Glutamatergic neuron (in vitro differentiated cells): ENCODE measurements around the gene PLEKHA6. TPM values are rescaled to one million over a fixed set of nuclear protein-coding genes. Genes with fewer than 3 reads are reported as not detected.

Experiments
- DNase-seq: peaks from one replicate; pipeline ENCODE4 v3.0.0; 2022
- H3K27ac Mint-ChIP-seq: one replicate; pipeline ENCODE4 v1.8.0; 2020; ENCODE audit warnings: mild to moderate bottlenecking, mixed read lengths, inconsistent platforms; ENCODE audit not compliant: unreplicated experiment
- H3K27me3 Mint-ChIP-seq: one replicate; pipeline ENCODE4 v1.8.0; 2020; ENCODE audit warnings: mild to moderate bottlenecking, moderate library complexity, mixed read lengths, inconsistent platforms; ENCODE audit not compliant: unreplicated experiment
- H3K36me3 Mint-ChIP-seq: one replicate; pipeline ENCODE4 v1.8.0; 2020; ENCODE audit warnings: mild to moderate bottlenecking, mixed read lengths, inconsistent platforms; ENCODE audit not compliant: unreplicated experiment
- H3K4me1 Mint-ChIP-seq: one replicate; pipeline ENCODE4 v1.8.0; 2020; ENCODE audit warnings: mild to moderate bottlenecking, low read depth, mixed read lengths, inconsistent platforms; ENCODE audit not compliant: unreplicated experiment
- H3K4me3 Mint-ChIP-seq: one replicate; pipeline ENCODE4 v1.8.0; 2020; ENCODE audit warnings: mild to moderate bottlenecking, mixed read lengths, inconsistent platforms; ENCODE audit not compliant: unreplicated experiment
- H3K9me3 Mint-ChIP-seq: one replicate; pipeline ENCODE4 v1.8.0; 2020; ENCODE audit warnings: mild to moderate bottlenecking, moderate library complexity, mixed read lengths, inconsistent platforms; ENCODE audit not compliant: unreplicated experiment
- CTCF ChIP-seq: fragments of 200-600 bp; sonication (generic); IDR thresholded peaks from one replicate; pipeline ENCODE4 v1.5.0; 2021; ENCODE audit not compliant: partially characterized antibody, unreplicated experiment
- total RNA-seq: library from RNA; stranded (reverse); fragmentation: NEBNext Ultra II Directional; extraction: Animal tissue kit (Norgen Biotek cat#: 25700); gene quantifications from one replicate; pipeline ENCODE4 v1.2.1, GENCODE V29; 2021; ENCODE audit not compliant: unreplicated experiment

PLEKHA6 gene
- total RNA-seq, 1 donor from 2014 or later, result 72.7 TPM

- peaks cover 5% of the 10 kb centered on the region for H3K9me3 Mint-ChIP-seq
- peaks cover 14% of the 10 kb centered on the region for H3K4me1 Mint-ChIP-seq
- no peaks in the 10 kb centered on the region for H3K36me3 Mint-ChIP-seq
- H3K27ac Mint-ChIP-seq, result no peak overlapping the region
- no peak for TF ChIP-seq CTCF
- H3K27me3 Mint-ChIP-seq, result peaks cover 2% of the 10 kb centered on the region
- no peak overlapping the region for H3K4me3 Mint-ChIP-seq
- DNase-seq, result no peak
Measured at GRCh38 chr1:204203206-204203767, 156.4 kb downstream of the PLEKHA6 start.

DNA sequence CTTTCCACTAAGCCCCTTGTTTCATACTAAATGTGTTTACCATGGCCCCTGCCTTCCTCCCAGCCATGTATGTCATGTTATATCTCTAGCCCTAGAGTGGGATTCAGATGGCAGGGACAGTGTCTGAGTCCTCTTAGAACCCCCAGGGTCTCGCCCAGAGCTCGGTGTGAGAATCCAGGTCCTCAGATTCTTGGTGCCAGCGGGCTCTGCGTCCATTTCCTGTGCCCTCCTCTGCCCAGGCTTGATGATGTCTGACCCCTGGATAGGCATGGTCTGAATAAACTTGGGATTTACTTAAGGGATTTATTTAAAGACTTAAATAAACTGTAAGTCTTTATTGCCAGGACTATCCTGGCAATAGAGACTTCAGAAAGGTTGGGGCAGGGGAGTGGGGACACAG is 157.2 kb downstream of the PLEKHA6 start:
- no peak for DNase-seq
- no peak overlapping the region for H3K27ac Mint-ChIP-seq
- TF ChIP-seq CTCF, result no peak
- no peak overlapping the region for H3K4me3 Mint-ChIP-seq
- H3K27me3 Mint-ChIP-seq, result peaks cover 7% of the 10 kb centered on the region
- no peaks in the 10 kb centered on the region for H3K36me3 Mint-ChIP-seq
- peaks cover 8% of the 10 kb centered on the region for H3K9me3 Mint-ChIP-seq
- peaks cover 17% of the 10 kb centered on the region for H3K4me1 Mint-ChIP-seq

GRCh38 chr1:204201348-204202040 is 158.2 kb downstream of the PLEKHA6 start:
- Mint-ChIP-seq H3K27ac (no peak overlapping the region), H3K4me1 (peaks cover 13% of the 10 kb centered on the region), H3K4me3 (no peak overlapping the region), H3K27me3 (peaks cover 7% of the 10 kb centered on the region), H3K9me3 (peaks cover 8% of the 10 kb centered on the region), H3K36me3 (no peaks in the 10 kb centered on the region)
- TF ChIP-seq CTCF, result no peak
- no peak for DNase-seq

DNA sequence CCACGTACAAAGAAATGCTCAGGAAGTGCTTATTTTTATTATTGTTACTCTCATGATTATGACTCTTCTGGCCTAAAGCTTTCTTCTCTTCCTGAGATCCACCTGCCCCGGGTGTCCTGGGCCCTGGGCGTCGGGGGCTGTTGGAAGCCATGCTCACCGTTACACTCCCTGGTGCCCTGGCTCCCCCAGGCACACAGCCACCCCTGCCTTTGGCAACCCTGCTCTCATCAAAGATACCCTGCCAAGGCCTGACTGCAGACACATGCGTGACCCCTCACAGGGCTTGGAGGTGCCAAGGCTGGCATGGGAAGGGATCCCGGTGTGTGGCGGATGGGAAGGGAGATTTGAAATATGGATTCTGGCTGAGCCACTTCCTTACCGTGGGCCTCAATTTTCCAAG is 160.2 kb downstream of the PLEKHA6 start:
- no peak overlapping the region for H3K4me3 Mint-ChIP-seq
- H3K27ac Mint-ChIP-seq, result no peak overlapping the region
- H3K36me3 Mint-ChIP-seq, result no peaks in the 10 kb centered on the region
- TF ChIP-seq CTCF, result no peak
- peaks cover 14% of the 10 kb centered on the region for H3K27me3 Mint-ChIP-seq
- peaks cover 10% of the 10 kb centered on the region for H3K9me3 Mint-ChIP-seq
- H3K4me1 Mint-ChIP-seq, result peaks cover 13% of the 10 kb centered on the region
- no peak for DNase-seq
